Measurements from ENCODE around the gene MYO1G.
"Not testable (repeated sequence)": the region's sequence is repeated elsewhere in the genome, so short reads cannot be mapped to it uniquely, and the experiment has no call there.

Gene MYO1G

DNA sequence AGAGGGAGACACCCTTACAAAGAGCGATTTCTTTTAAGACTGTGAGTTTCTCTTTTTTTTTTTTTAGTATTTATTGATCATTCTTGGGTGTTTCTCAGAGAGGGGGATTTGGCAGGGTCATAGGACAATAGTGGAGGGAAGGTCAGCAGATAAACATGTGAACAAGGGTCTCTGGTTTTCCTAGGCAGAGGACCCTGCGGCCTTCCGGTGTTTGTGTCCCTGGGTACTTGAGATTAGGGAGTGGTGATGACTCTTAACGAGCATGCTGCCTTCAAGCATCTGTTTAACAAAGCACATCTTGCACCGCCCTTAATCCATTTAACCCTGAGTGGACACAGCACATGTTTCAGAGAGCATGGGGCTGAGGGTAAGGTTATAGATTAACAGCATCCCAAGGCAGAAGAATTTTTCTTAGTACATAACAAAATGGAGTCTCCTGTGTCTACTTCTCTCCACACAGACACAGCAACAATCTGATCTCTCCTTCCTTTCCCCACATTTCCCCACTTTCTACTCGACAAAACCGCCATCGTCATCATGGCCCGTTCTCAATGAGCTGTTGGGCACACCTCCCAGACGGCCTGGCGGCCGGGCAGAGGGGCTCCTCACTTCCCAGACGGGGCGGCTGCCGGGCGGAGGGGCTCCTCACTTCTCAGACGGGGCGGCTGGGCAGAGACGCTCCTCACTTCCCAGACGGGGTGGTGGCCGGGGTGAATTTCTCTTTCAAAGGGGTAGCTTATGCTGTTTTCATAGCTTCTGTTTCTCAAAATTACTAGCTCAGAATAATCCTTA, 13.4 kb upstream of the MYO1G start:
- H3K4me3 ChIP-seq (ENCODE audit: control insufficient read depth in 1 of 7, extremely low read depth in 1 of 7, insufficient read depth in 4 of 7, low read depth in 2 of 7, low read length in 6 of 7); DNase-seq; H3K36me3 ChIP-seq (ENCODE audit: control insufficient read depth in 4 of 4, insufficient read depth in 4 of 4, low read length in 3 of 4); H3K27ac ChIP-seq (ENCODE audit: insufficient read depth in 1 of 2, low read depth in 1 of 2, low read length in 2 of 2, poor library complexity in 1 of 2, severe bottlenecking in 2 of 2); POLR2A ChIA-PET; H3K9me3 ChIP-seq (ENCODE audit: control extremely low read depth in 1 of 5, control insufficient read depth in 4 of 5, insufficient read depth in 2 of 5, low read depth in 1 of 5, low read length in 4 of 5); H3K27me3 ChIP-seq (replicated peaks in 2 of 5; ENCODE audit: control insufficient read depth in 4 of 5, insufficient read depth in 5 of 5, low read length in 4 of 5): not testable (repeated sequence)
- CTCF ChIA-PET = interaction anchor here (1.8 to 6.4 kb wide), 2 partner anchors 9 to 19 kb away, joined by 7 to 48 read pairs; no protein-coding TSS in a partner anchor
- peaks cover 0 to 62% (median 42%) of the 10 kb centered on the region in 4 experiments for H3K4me1 ChIP-seq (ENCODE audit: control extremely low read depth in 1 of 4, control insufficient read depth in 4 of 4, insufficient read depth in 4 of 4, low read length in 3 of 4)
- 86% methylated on average over 7 of the region's 21 CpGs for WGBS (ENCODE audit: insufficient coverage)

DNA sequence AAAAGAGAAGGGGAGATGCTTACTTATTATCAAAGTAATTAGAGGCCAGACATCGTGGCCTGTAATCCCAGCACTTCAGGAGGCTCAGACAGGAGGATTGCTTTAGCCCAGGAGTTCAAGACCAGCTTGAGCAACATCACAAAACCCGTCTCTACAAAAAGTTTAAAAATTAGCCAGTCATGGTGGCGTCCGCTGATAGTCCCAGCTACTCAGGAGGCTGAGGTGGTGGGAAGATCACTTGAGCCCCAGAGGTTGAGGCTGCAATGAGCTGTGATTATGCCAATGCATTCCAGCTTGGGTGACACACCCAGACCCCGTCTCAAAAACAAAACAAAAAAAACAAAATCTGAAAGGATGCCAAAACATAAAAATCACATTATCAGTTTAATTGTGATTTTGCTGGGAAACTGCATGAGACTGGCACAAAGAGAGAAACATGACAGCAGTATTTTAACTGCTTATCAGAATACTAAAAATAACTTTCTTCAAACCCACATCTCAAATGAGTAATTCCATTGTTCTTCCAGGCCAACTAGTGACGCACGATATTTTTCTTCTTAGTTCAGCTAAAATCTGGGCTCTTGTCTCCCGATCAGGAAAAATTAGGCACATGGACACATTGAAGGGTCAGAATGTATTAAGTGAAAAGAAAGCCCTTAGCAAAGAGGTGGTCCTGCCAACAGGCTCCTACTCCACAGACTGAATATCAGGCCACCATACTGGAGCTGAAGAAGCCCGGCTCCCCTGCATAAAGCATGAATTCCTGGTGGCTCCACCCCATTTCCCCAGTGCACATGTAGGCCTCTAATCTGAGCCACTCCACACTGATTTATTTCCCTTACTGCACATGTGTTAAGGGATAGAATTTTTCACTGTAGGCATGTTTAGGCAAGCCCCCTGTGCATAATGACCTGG, 11.6 kb upstream of the MYO1G start:
- ChIA-PET CTCF (interaction anchor here (1.0 to 6.4 kb wide), 5 partner anchors 9 to 38 kb away, joined by 3 to 48 read pairs (median 4); partner anchors contain the start of gene CCM2), POLR2A (interaction anchor here (1.0 kb wide), 1 partner anchor 37 kb away, joined by 3 read pairs; no protein-coding TSS in a partner anchor)
- no peaks in the 10 kb centered on the region for H3K27me3 ChIP-seq (replicated peaks in 2 of 5; ENCODE audit: control insufficient read depth in 4 of 5, insufficient read depth in 5 of 5, low read length in 4 of 5)
- WGBS (ENCODE audit: insufficient coverage) = 90% methylated on average over 8 of the region's 9 CpGs
- no peak overlapping the region for H3K27ac ChIP-seq (ENCODE audit: insufficient read depth in 1 of 2, low read depth in 1 of 2, low read length in 2 of 2, poor library complexity in 1 of 2, severe bottlenecking in 2 of 2)
- no peak overlapping the region for H3K4me3 ChIP-seq (ENCODE audit: control insufficient read depth in 1 of 7, extremely low read depth in 1 of 7, insufficient read depth in 4 of 7, low read depth in 2 of 7, low read length in 6 of 7)
- H3K9me3 ChIP-seq (ENCODE audit: control extremely low read depth in 1 of 5, control insufficient read depth in 4 of 5, insufficient read depth in 2 of 5, low read depth in 1 of 5, low read length in 4 of 5) = no peaks in the 10 kb centered on the region
- peak in 1 of 3 donors; percentile 14 for DNase-seq
- peaks cover 0 to 6% (median 2%) of the 10 kb centered on the region in 4 experiments for H3K36me3 ChIP-seq (ENCODE audit: control insufficient read depth in 4 of 4, insufficient read depth in 4 of 4, low read length in 3 of 4)
- peaks cover 0 to 54% (median 41%) of the 10 kb centered on the region in 4 experiments for H3K4me1 ChIP-seq (ENCODE audit: control extremely low read depth in 1 of 4, control insufficient read depth in 4 of 4, insufficient read depth in 4 of 4, low read length in 3 of 4)

DNA sequence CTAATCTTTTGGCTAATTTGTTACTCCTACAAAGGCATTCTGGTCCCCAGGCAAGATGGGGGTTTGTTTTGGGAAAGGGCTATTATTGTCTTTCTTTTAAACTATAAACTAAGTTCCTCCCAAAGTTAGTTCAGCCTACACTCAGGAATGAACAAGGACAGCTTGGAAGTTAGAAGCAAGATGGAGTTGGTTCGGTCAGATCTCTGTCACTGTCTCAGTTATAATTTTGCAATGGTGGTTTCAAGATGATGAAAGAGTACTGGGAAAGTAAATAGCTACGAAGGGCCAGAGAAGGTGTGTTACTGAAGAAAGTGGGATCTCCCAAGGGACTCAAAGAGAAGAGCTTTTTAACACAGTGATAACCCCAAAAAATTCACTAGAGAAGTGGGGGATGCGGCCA, 10.3 kb upstream of the MYO1G start:
- ChIA-PET CTCF (interaction anchor here (1.0 to 6.4 kb wide), 4 partner anchors 9 to 39 kb away, joined by 3 to 48 read pairs (median 5); partner anchors contain the start of gene CCM2), POLR2A (no interaction called here)
- Histone ChIP-seq H3K27me3 (replicated peaks in 2 of 5; ENCODE audit: control insufficient read depth in 4 of 5, insufficient read depth in 5 of 5, low read length in 4 of 5) (no peaks in the 10 kb centered on the region), H3K9me3 (ENCODE audit: control extremely low read depth in 1 of 5, control insufficient read depth in 4 of 5, insufficient read depth in 2 of 5, low read depth in 1 of 5, low read length in 4 of 5) (no peaks in the 10 kb centered on the region), H3K4me1 (ENCODE audit: control extremely low read depth in 1 of 4, control insufficient read depth in 4 of 4, insufficient read depth in 4 of 4, low read length in 3 of 4) (peaks cover 6 to 54% (median 40%) of the 10 kb centered on the region in 4 experiments), H3K27ac (ENCODE audit: insufficient read depth in 1 of 2, low read depth in 1 of 2, low read length in 2 of 2, poor library complexity in 1 of 2, severe bottlenecking in 2 of 2) (no peak overlapping the region), H3K4me3 (ENCODE audit: control insufficient read depth in 1 of 7, extremely low read depth in 1 of 7, insufficient read depth in 4 of 7, low read depth in 2 of 7, low read length in 6 of 7) (no peak overlapping the region), H3K36me3 (ENCODE audit: control insufficient read depth in 4 of 4, insufficient read depth in 4 of 4, low read length in 3 of 4) (peaks cover 0 to 19% (median 12%) of the 10 kb centered on the region in 4 experiments)
- no peak for DNase-seq
- WGBS (ENCODE audit: insufficient coverage) = 97% methylated on average over 3 of the region's 3 CpGs

DNA sequence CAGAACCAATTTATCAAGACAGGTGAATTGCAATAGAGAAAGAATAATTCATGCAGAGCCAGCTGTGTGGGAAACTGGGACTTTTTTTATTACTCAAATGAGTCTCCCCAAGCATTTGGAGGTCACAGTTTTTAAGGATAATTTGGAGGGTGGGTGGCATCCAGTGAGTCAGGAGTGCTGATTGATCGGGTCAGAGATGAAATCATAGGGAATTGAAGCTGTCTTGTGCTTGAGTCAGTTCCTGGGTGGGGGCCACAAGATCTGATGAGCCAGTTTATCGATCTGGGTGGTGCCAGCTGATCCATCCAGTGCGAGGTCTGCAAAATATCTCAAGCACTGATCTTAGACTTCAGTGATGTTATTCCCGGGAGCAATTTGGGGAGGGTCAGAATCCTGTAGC, 9.9 kb upstream of the MYO1G start:
- H3K9me3 ChIP-seq (ENCODE audit: control extremely low read depth in 1 of 5, control insufficient read depth in 4 of 5, insufficient read depth in 2 of 5, low read depth in 1 of 5, low read length in 4 of 5) = no peaks in the 10 kb centered on the region
- H3K36me3 ChIP-seq (ENCODE audit: control insufficient read depth in 4 of 4, insufficient read depth in 4 of 4, low read length in 3 of 4) = peaks cover 4 to 23% (median 16%) of the 10 kb centered on the region in 4 experiments
- no peak overlapping the region for H3K4me3 ChIP-seq (ENCODE audit: control insufficient read depth in 1 of 7, extremely low read depth in 1 of 7, insufficient read depth in 4 of 7, low read depth in 2 of 7, low read length in 6 of 7)
- H3K27me3 ChIP-seq (replicated peaks in 2 of 5; ENCODE audit: control insufficient read depth in 4 of 5, insufficient read depth in 5 of 5, low read length in 4 of 5) = no peaks in the 10 kb centered on the region
- no peak for DNase-seq
- ChIA-PET CTCF (interaction anchor here (1.3 to 6.4 kb wide), 3 partner anchors 9 to 16 kb away, joined by 4 to 48 read pairs (median 6); partner anchors contain the start of gene CCM2), POLR2A (no interaction called here)
- WGBS (ENCODE audit: insufficient coverage) = 100% methylated on average over 4 of the region's 4 CpGs
- H3K4me1 ChIP-seq (ENCODE audit: control extremely low read depth in 1 of 4, control insufficient read depth in 4 of 4, insufficient read depth in 4 of 4, low read length in 3 of 4) = peaks cover 6 to 54% (median 40%) of the 10 kb centered on the region in 4 experiments
- no peak overlapping the region for H3K27ac ChIP-seq (ENCODE audit: insufficient read depth in 1 of 2, low read depth in 1 of 2, low read length in 2 of 2, poor library complexity in 1 of 2, severe bottlenecking in 2 of 2)

DNA sequence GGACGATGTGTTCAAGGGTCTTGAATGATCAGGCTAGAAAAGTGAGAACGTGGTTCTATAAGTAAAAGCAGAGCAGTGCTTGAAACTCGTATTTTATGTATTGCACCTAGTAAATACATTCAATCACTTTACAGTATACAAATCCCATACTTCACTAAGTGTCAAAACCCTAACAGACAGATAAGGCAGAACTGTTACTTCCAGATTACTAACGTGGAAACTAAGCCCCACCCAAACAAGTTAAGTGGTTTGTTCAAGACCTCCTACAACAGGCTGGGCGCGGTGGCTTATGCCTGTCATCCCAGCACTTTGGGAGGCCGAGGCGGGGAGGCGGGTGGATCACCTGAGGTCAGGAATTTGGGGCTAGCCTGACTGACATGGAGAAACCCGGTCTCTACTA, 9.2 kb upstream of the MYO1G start:
- Histone ChIP-seq H3K27me3 (replicated peaks in 2 of 5; ENCODE audit: control insufficient read depth in 4 of 5, insufficient read depth in 5 of 5, low read length in 4 of 5) (no peaks in the 10 kb centered on the region), H3K4me1 (ENCODE audit: control extremely low read depth in 1 of 4, control insufficient read depth in 4 of 4, insufficient read depth in 4 of 4, low read length in 3 of 4) (peaks cover 6 to 57% (median 41%) of the 10 kb centered on the region in 4 experiments), H3K36me3 (ENCODE audit: control insufficient read depth in 4 of 4, insufficient read depth in 4 of 4, low read length in 3 of 4) (peaks cover 8 to 30% (median 23%) of the 10 kb centered on the region in 4 experiments), H3K4me3 (ENCODE audit: control insufficient read depth in 1 of 7, extremely low read depth in 1 of 7, insufficient read depth in 4 of 7, low read depth in 2 of 7, low read length in 6 of 7) (peak overlapping the region in 1 of 7 experiments; percentile 99), H3K9me3 (ENCODE audit: control extremely low read depth in 1 of 5, control insufficient read depth in 4 of 5, insufficient read depth in 2 of 5, low read depth in 1 of 5, low read length in 4 of 5) (no peaks in the 10 kb centered on the region), H3K27ac (ENCODE audit: insufficient read depth in 1 of 2, low read depth in 1 of 2, low read length in 2 of 2, poor library complexity in 1 of 2, severe bottlenecking in 2 of 2) (no peak overlapping the region)
- POLR2A ChIA-PET = no interaction called here
- peak in 1 of 3 donors; percentile 47 for DNase-seq
- CTCF ChIA-PET = interaction anchor here (6.4 kb wide), 1 partner anchor 15 kb away, joined by 48 read pairs; no protein-coding TSS in a partner anchor
- 79% methylated on average over 8 of the region's 10 CpGs for WGBS (ENCODE audit: insufficient coverage)

DNA sequence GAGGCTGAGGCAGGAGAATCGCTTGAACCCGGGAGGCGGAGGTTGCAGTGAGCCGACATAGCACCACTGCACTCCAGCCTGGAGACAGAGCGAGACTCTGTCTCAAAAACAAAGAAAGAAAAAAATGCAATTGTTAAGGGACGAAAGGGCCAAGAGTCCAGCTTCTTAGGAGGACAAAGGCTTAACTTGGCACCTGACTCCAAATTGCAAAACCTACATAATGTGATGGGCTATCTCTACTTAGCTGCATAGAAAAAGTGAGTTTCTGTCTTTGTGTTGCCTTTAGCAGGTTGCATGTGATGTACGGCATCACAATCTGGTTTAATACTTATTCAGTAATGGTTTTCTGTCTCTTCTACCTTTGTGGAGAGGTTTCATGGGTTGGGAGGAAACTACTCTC, 8.6 kb upstream of the MYO1G start:
- WGBS (ENCODE audit: insufficient coverage) = 94% methylated on average over 6 of the region's 7 CpGs
- ChIA-PET CTCF (interaction anchor here (6.4 kb wide), 1 partner anchor 15 kb away, joined by 48 read pairs; no protein-coding TSS in a partner anchor), POLR2A (interaction anchor here (1.3 kb wide), 1 partner anchor 13 kb away, joined by 3 read pairs; no protein-coding TSS in a partner anchor)
- Histone ChIP-seq H3K27ac (ENCODE audit: insufficient read depth in 1 of 2, low read depth in 1 of 2, low read length in 2 of 2, poor library complexity in 1 of 2, severe bottlenecking in 2 of 2) (peak overlapping the region in 1 of 2 experiments; percentile 97), H3K36me3 (ENCODE audit: control insufficient read depth in 4 of 4, insufficient read depth in 4 of 4, low read length in 3 of 4) (peaks cover 9 to 35% (median 28%) of the 10 kb centered on the region in 4 experiments), H3K9me3 (ENCODE audit: control extremely low read depth in 1 of 5, control insufficient read depth in 4 of 5, insufficient read depth in 2 of 5, low read depth in 1 of 5, low read length in 4 of 5) (no peaks in the 10 kb centered on the region), H3K27me3 (replicated peaks in 2 of 5; ENCODE audit: control insufficient read depth in 4 of 5, insufficient read depth in 5 of 5, low read length in 4 of 5) (no peaks in the 10 kb centered on the region), H3K4me1 (ENCODE audit: control extremely low read depth in 1 of 4, control insufficient read depth in 4 of 4, insufficient read depth in 4 of 4, low read length in 3 of 4) (peaks cover 6 to 62% (median 41%) of the 10 kb centered on the region in 4 experiments), H3K4me3 (ENCODE audit: control insufficient read depth in 1 of 7, extremely low read depth in 1 of 7, insufficient read depth in 4 of 7, low read depth in 2 of 7, low read length in 6 of 7) (peak overlapping the region in 3 of 7 experiments; percentile 57 to 99 (median 91))
- DNase-seq = no peak
